Tibial nerve (tissue), 4 donors: Measurements from ENCODE around the gene LIFR.

Experiments
- EP300 ChIP-seq, 2 donors: sonication (generic); formaldehyde crosslinking; IDR thresholded peaks; one replicate each; pipeline ENCODE4 v1.6.1; 2017; ENCODE audit warnings: antibody characterized with exemption in 2 of 2, mild to moderate bottlenecking in 1 of 2
- POLR2A ChIP-seq, 2 donors: fragments of 450-650 bp; IDR thresholded peaks; one replicate each; pipeline ENCODE4 v1.6.1; 2017; ENCODE audit warnings: antibody characterized with exemption in 2 of 2, mild to moderate bottlenecking in 2 of 2, moderate library complexity in 2 of 2
- TF ChIP-seq, protein P1 (sequence below), 5 experiments: fragments of 200-600 bp in 3 of 5; fragments of 450-650 bp in 2 of 5; sonication (generic) in 3 of 5; IDR thresholded peaks; one replicate each; pipeline ENCODE4 v1.5.1; 2016 to 2019; ENCODE audit warnings: antibody characterized with exemption in 5 of 5, mild to moderate bottlenecking in 3 of 5, moderate library complexity in 2 of 5

- TF ChIP-seq, protein P1, sequence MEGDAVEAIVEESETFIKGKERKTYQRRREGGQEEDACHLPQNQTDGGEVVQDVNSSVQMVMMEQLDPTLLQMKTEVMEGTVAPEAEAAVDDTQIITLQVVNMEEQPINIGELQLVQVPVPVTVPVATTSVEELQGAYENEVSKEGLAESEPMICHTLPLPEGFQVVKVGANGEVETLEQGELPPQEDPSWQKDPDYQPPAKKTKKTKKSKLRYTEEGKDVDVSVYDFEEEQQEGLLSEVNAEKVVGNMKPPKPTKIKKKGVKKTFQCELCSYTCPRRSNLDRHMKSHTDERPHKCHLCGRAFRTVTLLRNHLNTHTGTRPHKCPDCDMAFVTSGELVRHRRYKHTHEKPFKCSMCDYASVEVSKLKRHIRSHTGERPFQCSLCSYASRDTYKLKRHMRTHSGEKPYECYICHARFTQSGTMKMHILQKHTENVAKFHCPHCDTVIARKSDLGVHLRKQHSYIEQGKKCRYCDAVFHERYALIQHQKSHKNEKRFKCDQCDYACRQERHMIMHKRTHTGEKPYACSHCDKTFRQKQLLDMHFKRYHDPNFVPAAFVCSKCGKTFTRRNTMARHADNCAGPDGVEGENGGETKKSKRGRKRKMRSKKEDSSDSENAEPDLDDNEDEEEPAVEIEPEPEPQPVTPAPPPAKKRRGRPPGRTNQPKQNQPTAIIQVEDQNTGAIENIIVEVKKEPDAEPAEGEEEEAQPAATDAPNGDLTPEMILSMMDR (IDR thresholded peaks at IDR 0.05): no peak
- no peak for TF ChIP-seq POLR2A (IDR thresholded peaks at IDR 0.05)
- no peak for TF ChIP-seq EP300 (IDR thresholded peaks at IDR 0.05)
Observed at GRCh38 chr5:38573521-38573920, 17.1 kb upstream of the LIFR start.
